Measurements from ENCODE around the gene ZNF10. TPM values are rescaled to one million over a fixed set of nuclear protein-coding genes. Genes with fewer than 3 reads are reported as not detected.

ZNF10 gene
- total RNA-seq, 1 donor = 9.8 TPM

GRCh38 chr12:133174901-133175300 lies 44.5 kb downstream of the ZNF10 start:
- no peaks in the 10 kb centered on the region for H4K20me1 ChIP-seq (ENCODE audit: insufficient read depth, low read length)
- DNase-seq (ENCODE audit: insufficient read length, low spot score, missing footprints) = no peak
- TF ChIP-seq, protein P1, sequence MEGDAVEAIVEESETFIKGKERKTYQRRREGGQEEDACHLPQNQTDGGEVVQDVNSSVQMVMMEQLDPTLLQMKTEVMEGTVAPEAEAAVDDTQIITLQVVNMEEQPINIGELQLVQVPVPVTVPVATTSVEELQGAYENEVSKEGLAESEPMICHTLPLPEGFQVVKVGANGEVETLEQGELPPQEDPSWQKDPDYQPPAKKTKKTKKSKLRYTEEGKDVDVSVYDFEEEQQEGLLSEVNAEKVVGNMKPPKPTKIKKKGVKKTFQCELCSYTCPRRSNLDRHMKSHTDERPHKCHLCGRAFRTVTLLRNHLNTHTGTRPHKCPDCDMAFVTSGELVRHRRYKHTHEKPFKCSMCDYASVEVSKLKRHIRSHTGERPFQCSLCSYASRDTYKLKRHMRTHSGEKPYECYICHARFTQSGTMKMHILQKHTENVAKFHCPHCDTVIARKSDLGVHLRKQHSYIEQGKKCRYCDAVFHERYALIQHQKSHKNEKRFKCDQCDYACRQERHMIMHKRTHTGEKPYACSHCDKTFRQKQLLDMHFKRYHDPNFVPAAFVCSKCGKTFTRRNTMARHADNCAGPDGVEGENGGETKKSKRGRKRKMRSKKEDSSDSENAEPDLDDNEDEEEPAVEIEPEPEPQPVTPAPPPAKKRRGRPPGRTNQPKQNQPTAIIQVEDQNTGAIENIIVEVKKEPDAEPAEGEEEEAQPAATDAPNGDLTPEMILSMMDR (IDR thresholded peaks at IDR 0.05; ENCODE audit: extremely low read depth, low read depth, low read length) = no peak
- no peak overlapping the region for H3K27ac ChIP-seq (ENCODE audit: low read depth, low read length)
- H2AFZ ChIP-seq (ENCODE audit: low read length) = no peak overlapping the region
- H3K9me3 ChIP-seq (ENCODE audit: low read depth, low read length) = peaks cover 2% of the 10 kb centered on the region
- no peak overlapping the region for H3K4me3 ChIP-seq (ENCODE audit: insufficient read depth, low read length)
- H3K4me2 ChIP-seq (ENCODE audit: insufficient read depth, low read length) = no peak overlapping the region
- H3K36me3 ChIP-seq (ENCODE audit: insufficient read depth, low read length) = no peaks in the 10 kb centered on the region
- H3K79me2 ChIP-seq (ENCODE audit: insufficient read depth, low read length) = no peaks in the 10 kb centered on the region
- H3K4me1 ChIP-seq (ENCODE audit: insufficient read depth, low read length) = no peaks in the 10 kb centered on the region
- H3K27me3 ChIP-seq (ENCODE audit: insufficient read depth, low read length) = no peaks in the 10 kb centered on the region

DNA sequence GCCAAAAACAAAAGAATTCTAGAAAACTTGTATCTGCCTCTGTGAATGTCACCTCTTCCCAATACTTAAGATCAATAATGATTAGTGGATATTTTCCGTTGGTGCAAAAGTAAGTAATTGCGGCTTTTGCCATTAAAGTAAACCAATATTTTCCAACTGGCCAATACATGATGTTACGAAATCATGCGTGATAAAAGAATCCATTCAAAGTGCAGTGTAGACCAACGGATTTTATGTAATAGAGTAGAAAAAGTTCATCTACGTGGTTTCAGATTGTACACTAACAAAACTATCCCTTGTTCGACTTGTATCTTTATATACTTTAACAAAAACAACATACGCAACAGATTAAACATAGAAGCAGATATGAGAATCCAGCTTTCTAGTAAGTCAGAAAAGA lies 50.2 kb downstream of the ZNF10 start:
- no peak overlapping the region for H3K27ac ChIP-seq (ENCODE audit: low read depth, low read length)
- no peaks in the 10 kb centered on the region for H3K27me3 ChIP-seq (ENCODE audit: insufficient read depth, low read length)
- H2AFZ ChIP-seq (ENCODE audit: low read length) = no peak overlapping the region
- peaks cover 21% of the 10 kb centered on the region for H3K36me3 ChIP-seq (ENCODE audit: insufficient read depth, low read length)
- H3K79me2 ChIP-seq (ENCODE audit: insufficient read depth, low read length) = peaks cover 26% of the 10 kb centered on the region
- no peaks in the 10 kb centered on the region for H4K20me1 ChIP-seq (ENCODE audit: insufficient read depth, low read length)
- no peak overlapping the region for H3K4me2 ChIP-seq (ENCODE audit: insufficient read depth, low read length)
- no peak overlapping the region for H3K4me3 ChIP-seq (ENCODE audit: insufficient read depth, low read length)
- H3K4me1 ChIP-seq (ENCODE audit: insufficient read depth, low read length) = peaks cover 8% of the 10 kb centered on the region
- DNase-seq (ENCODE audit: insufficient read length, low spot score, missing footprints) = no peak
- TF ChIP-seq, protein P1 (IDR thresholded peaks at IDR 0.05; ENCODE audit: extremely low read depth, low read depth, low read length) = no peak
- peaks cover 2% of the 10 kb centered on the region for H3K9me3 ChIP-seq (ENCODE audit: low read depth, low read length)

DNA sequence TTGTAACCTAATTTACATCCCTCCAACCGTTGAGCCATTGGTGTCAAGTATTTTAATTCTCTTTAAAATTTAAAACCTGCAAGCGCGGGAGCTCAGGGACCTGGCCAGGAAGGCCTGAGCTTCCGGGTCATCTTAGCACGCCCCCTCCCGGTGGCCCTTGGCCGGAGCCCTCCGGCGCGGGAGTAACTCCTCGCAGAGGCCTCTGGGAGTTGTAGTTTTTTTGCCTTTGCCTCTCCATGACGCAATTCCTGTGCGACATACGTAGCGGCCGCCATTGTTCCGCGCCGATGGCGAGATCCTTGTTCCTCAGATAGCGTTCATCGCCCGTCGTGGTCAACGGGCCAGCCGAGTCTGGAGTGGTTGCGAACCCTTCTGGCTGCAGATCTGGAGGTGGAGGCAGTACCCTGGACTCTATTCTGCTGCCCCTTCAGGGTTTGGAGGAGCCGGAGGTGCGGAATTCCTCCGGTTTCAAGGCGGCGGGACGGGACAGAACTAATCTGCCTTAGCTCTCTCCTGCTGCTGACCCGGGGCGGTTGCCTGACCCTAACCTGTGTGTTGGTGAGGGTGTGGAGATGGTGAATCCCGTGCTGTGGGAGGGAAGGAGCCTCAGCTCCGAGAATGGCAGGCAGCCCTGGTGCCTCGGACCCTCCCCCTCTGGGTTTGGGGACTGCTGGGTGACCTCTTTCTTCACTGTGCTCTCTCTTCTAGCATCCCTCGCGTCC lies 51.0 kb downstream of the ZNF10 start, which contains the start of gene ZNF268:
ZNF268 (plus strand) TSS at position 258 of the 722 bp plus-strand sequence. CDS start 503 bp downstream, outside the sequence.
- peak; percentile 95 for DNase-seq (ENCODE audit: insufficient read length, low spot score, missing footprints)
- Histone ChIP-seq H2AFZ (ENCODE audit: low read length) (peak within 1 kb of the TSS; percentile 100), H4K20me1 (ENCODE audit: insufficient read depth, low read length) (no peaks in the 10 kb centered on the region)

DNA sequence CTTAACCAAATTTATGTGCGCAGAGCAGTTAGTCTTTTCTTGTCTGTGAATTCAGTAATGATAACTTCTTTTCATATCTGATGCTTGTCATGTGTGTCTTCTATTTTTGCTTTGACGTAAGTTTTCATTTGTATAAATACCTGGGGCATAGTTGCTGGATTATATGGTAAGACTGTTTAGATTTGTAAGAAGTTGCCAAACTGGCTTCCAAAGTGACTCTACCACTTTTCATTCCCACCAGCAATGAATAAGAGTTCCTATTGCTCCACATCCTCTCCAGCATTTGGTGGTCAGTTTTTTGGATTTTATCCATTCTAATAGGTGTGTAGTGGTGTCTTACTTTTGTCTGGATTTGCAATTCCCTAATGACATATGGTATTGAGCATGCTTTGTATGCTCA lies 59.7 kb downstream of the ZNF10 start:
- Histone ChIP-seq H4K20me1 (ENCODE audit: insufficient read depth, low read length) (no peaks in the 10 kb centered on the region), H3K27me3 (ENCODE audit: insufficient read depth, low read length) (no peaks in the 10 kb centered on the region), H3K4me3 (ENCODE audit: insufficient read depth, low read length) (no peak overlapping the region), H3K4me1 (ENCODE audit: insufficient read depth, low read length) (no peaks in the 10 kb centered on the region), H2AFZ (ENCODE audit: low read length) (no peak overlapping the region), H3K4me2 (ENCODE audit: insufficient read depth, low read length) (no peak overlapping the region), H3K27ac (ENCODE audit: low read depth, low read length) (no peak overlapping the region), H3K9me3 (ENCODE audit: low read depth, low read length) (peaks cover 39% of the 10 kb centered on the region), H3K79me2 (ENCODE audit: insufficient read depth, low read length) (peaks cover 11% of the 10 kb centered on the region), H3K36me3 (ENCODE audit: insufficient read depth, low read length) (peaks cover 92% of the 10 kb centered on the region)
- TF ChIP-seq, protein P1 (IDR thresholded peaks at IDR 0.05; ENCODE audit: extremely low read depth, low read depth, low read length) = no peak
- DNase-seq (ENCODE audit: insufficient read length, low spot score, missing footprints) = no peak

More for the DNA sequence above, 51.0 kb downstream of the ZNF10 start, which contains the start of gene ZNF268:
- peak within 1 kb of the TSS; percentile 91 for H3K4me3 ChIP-seq (ENCODE audit: insufficient read depth, low read length)
- H3K27ac ChIP-seq (ENCODE audit: low read depth, low read length) = peak within 1 kb of the TSS; percentile 74
- H3K9me3 ChIP-seq (ENCODE audit: low read depth, low read length) = peaks cover 2% of the 10 kb centered on the region
- H3K4me2 ChIP-seq (ENCODE audit: insufficient read depth, low read length) = peak within 1 kb of the TSS; percentile 98
- TF ChIP-seq, protein P1 (IDR thresholded peaks at IDR 0.05; ENCODE audit: extremely low read depth, low read depth, low read length) = peak; percentile 89
- H3K4me1 ChIP-seq (ENCODE audit: insufficient read depth, low read length) = peaks cover 8% of the 10 kb centered on the region
- H3K36me3 ChIP-seq (ENCODE audit: insufficient read depth, low read length) = peaks cover 26% of the 10 kb centered on the region
- peaks cover 30% of the 10 kb centered on the region for H3K79me2 ChIP-seq (ENCODE audit: insufficient read depth, low read length)
- H3K27me3 ChIP-seq (ENCODE audit: insufficient read depth, low read length) = no peaks in the 10 kb centered on the region
